ENCODE data around the gene GPSM1.
"Not testable (repeated sequence)": the region's sequence is repeated elsewhere in the genome, so short reads cannot be mapped to it uniquely, and the experiment has no call there.

The GPSM1 gene

GRCh38 chr9:136392538-136393449, 65.5 kb downstream of the GPSM1 start:
- in situ Hi-C loops (cut with HindIII; ENCODE audit: low sequenced_read_pairs): no loop called here

DNA sequence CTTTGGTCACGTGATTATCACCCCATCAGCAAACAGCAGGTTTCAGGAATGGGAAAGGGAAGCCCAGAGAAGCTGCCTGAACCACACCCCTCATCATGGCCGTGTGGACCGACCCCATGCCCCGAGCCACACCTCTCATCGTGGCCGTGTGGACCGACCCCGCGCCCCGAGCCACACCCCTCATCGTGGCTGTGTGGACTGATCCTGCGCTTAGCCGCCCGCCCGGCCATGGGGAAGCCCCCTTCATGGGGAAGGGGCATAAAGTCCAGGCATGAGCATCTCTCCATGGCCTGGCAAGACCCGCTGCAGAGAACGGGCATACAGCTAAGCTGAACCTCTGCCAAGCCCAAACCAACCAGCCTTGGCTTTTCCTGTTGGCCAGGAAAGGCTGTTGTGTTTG, 66.2 kb downstream of the GPSM1 start:
- in situ Hi-C loops (cut with HindIII; ENCODE audit: low sequenced_read_pairs): no loop called here

- in situ Hi-C loops (cut with HindIII; ENCODE audit: low sequenced_read_pairs): no loop called here
These were observed 67.1 kb downstream of the GPSM1 start for GRCh38 chr9:136394312-136395019.

GRCh38 chr9:136395020-136395340, 67.6 kb downstream of the GPSM1 start:
- in situ Hi-C loops (cut with HindIII; ENCODE audit: low sequenced_read_pairs): no loop called here

GRCh38 chr9:136395345-136396218, 68.2 kb downstream of the GPSM1 start:
- in situ Hi-C loops (cut with HindIII; ENCODE audit: low sequenced_read_pairs): no loop called here

- in situ Hi-C loops (cut with HindIII; ENCODE audit: low sequenced_read_pairs): no loop called here
These were observed 68.8 kb downstream of the GPSM1 start for GRCh38 chr9:136396219-136396515.

DNA sequence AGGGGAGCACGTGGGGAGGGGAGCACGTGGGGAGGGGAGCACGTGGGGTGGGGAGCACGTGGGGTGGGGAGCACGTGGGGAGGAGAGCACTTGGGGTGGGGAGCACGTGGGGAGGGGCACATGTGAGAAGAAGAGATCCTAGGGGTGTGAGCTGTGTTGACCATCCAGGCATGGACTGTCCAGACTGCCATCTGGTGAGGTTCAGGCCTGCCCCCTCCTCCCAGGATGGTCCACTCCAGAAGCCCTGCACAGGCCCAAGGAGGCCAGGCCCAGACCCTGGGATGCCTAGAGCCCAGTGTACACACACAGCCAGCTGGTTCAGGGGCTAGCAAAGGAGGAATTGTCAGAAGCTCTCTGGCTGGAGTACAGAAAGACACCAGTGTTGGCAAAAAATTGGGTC, 70.3 kb downstream of the GPSM1 start:
- in situ Hi-C loops (cut with HindIII; ENCODE audit: low sequenced_read_pairs): no loop called here

GRCh38 chr9:136398286-136398685, 70.9 kb downstream of the GPSM1 start:
- in situ Hi-C loops (cut with HindIII; ENCODE audit: low sequenced_read_pairs): no loop called here

- in situ Hi-C loops (cut with HindIII; ENCODE audit: low sequenced_read_pairs): no loop called here
These were observed 72.1 kb downstream of the GPSM1 start for GRCh38 chr9:136399176-136400037.

DNA sequence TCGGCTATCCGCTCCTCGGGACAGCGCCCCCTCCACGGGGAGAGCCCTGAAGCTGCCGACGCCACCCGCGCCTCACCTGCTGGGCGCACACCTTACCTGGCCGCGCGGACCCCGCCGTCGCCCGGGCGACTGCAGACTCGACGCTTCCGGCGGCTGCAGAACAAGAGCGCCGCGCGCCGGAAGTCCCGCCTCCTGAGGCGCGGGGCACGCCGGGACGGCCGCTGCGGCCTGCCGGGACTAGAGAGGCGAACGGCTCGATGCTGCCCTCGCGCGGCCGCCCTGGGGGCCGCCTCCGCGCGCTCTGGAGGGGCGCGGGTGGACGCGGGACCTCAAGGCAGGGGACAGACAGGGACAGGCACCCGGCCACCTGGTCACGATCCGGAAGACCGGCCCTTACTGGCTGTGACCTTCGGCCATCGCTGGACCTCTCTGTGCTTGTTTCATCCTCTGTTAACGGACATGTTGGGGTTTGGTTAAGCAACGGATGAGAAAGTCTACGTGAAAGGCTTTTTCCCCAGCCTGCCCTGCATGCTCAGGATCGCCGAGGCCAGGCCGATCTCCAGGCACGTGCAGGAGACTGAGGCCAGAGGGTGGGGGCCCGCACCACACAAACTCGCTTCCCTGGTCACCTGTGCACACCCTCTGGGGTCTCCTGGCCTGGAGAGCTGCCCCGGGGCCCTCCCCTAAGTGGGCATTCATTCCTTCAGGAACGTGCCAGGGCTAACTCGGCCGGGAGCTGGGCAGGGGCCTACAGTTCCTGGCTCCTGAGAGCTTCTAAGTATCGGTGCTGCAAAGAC, 72.9 kb downstream of the GPSM1 start, which contains the start of gene SNAPC4:
Gene SNAPC4, minus strand, starts transcription at position 133 of the 797 bp plus-strand sequence. CDS start 1,742 bp downstream, outside the sequence.
- in situ Hi-C loops (cut with HindIII; ENCODE audit: low sequenced_read_pairs): no loop called here

GRCh38 chr9:136401173-136401922, 74.0 kb downstream of the GPSM1 start:
- in situ Hi-C loops (cut with HindIII; ENCODE audit: low sequenced_read_pairs): no loop called here

DNA sequence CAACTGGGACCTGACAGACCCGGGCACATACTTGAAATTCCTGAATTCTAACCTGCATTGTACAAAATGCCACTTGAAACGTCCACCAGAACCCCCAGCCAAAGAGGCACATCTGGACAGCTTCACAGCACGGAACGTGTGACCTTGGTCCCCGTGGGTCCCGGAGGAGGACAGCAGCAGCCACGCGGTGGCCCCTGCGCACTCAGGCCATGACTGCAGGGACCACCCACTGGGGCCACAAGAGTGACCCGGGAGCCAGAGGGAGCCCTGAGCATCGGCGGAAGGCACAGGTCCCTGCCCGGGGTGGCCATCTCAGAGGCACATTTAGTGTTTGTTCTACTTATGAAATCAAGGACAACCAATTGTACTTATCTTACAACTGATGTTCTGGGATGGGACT, 74.7 kb downstream of the GPSM1 start:
- in situ Hi-C loops (cut with HindIII; ENCODE audit: low sequenced_read_pairs): no loop called here

DNA sequence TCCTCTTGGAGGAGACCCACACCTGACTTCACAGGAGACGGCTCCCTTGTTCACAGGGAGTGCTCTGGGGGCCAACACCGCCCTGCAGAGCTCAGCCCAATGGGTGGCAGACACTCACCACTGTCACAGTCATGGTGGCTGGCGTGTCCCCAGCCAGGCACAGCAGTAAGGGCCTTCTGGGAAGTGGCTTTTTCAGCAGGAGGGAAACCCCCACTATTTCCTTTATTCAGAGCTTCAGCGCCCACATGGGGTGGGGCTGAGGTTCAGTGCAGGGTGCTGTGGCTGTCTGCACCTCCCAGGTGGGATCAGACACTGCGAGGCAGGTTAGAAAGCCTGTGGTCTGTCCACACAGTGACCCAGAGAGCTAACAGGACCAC, 76.2 kb downstream of the GPSM1 start:
- in situ Hi-C loops (cut with HindIII; ENCODE audit: low sequenced_read_pairs): no loop called here

DNA sequence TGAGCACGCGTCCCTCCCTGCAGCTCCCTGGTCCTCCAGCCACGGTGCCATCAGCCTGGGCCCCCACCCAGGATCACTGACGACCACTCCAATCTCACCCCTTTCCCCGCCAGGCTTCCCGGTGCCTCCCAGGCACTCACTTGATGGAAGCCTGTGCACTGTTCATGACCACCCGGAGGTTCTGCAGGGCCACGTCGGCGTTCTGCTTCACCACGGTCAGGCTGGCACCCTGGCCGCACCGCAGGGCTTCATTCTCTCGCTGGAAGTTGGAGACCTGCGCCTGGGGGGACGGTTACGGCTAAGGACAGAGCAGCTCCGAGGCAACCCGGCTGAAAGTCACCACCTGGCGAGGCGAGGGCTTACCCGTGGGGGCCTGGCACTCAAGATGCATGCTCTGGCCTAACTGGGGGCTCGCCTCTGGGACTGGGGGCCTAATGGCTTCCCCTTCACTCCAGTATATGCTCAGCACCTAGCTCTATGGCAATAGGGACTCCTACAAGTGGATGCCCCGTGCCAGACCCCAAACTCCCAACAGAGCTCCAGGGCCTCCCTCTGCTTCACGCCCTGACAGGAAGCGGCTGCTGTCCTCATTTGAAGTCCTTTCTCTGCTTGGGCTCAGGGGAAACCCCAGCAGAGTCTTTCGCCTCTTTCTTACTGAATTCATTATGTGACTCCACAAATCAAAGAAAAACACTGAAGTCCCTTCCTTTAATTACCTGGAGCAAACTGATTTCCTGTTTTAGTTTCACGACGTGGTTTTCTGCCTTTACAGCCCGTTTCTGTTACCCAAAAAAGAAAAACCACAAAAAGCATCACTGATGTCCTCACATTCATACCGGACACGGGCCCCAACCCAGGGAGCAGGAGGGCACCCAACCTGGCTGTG, 76.8 kb downstream of the GPSM1 start:
- in situ Hi-C loops (cut with HindIII; ENCODE audit: low sequenced_read_pairs): no loop called here

DNA sequence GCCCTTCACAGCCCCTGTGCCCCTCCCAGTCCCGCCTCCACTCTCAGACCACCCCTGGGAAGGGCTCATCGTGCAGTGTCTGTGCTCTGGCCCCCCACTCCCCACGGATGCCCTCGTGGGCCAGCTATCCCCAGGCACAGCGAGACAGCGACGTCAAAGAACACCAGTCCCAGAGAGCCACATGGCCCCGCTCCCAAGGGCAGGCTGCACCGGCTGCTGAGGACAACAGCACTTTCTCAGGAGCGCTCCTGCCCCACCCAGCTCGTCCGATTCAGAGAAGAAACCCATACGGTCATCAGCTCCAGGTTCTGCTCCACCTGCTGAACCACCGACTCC, 77.4 kb downstream of the GPSM1 start:
- in situ Hi-C loops (cut with HindIII; ENCODE audit: low sequenced_read_pairs): no loop called here

GRCh38 chr9:136405481-136405880, 78.1 kb downstream of the GPSM1 start:
- in situ Hi-C loops (cut with HindIII; ENCODE audit: low sequenced_read_pairs): no loop called here

- in situ Hi-C loops (cut with HindIII; ENCODE audit: low sequenced_read_pairs): not testable (repeated sequence)
These were observed 78.6 kb downstream of the GPSM1 start for GRCh38 chr9:136405904-136406303.

- in situ Hi-C loops (cut with HindIII; ENCODE audit: low sequenced_read_pairs): not testable (repeated sequence)
These were observed 79.7 kb downstream of the GPSM1 start for GRCh38 chr9:136407061-136407460.

Data from DLD1 (cell line).